Kidney epithelial cell (primary cell): Measurements from ENCODE around the gene SOX18. TPM values are rescaled to one million over a fixed set of nuclear protein-coding genes. Genes with fewer than 3 reads are reported as not detected.
"Not testable (repeated sequence)": the region's sequence is repeated elsewhere in the genome, so short reads cannot be mapped to it uniquely, and the experiment has no call there.

Source experiments
- DNase-seq: peaks from one replicate; pipeline ENCODE4 v3.0.0-alpha.2; 2010; ENCODE audit warnings: low read depth
- H3K27me3 ChIP-seq: 2 replicates; pipeline ENCODE4 v1.6.0; 2011; ENCODE audit warnings: low read length; ENCODE audit not compliant: control insufficient read depth, insufficient read depth
- H3K36me3 ChIP-seq: 2 replicates; pipeline ENCODE4 v1.5.1; 2011; ENCODE audit warnings: low read length; ENCODE audit not compliant: control insufficient read depth, insufficient read depth
- H3K4me3 ChIP-seq: 2 replicates; pipeline ENCODE4 v1.5.1; 2011; ENCODE audit warnings: low read depth, mild to moderate bottlenecking, control low read depth, low read length
- CTCF ChIP-seq: IDR thresholded peaks from 2 replicates; pipeline ENCODE4 v1.5.1; 2011; ENCODE audit warnings: mild to moderate bottlenecking, moderate library complexity, low read length, control low read depth, inconsistent platforms; ENCODE audit not compliant: insufficient read depth, poor library complexity, severe bottlenecking
- total RNA-seq: library from RNA; depleted of rRNA; stranded (reverse); fragments of >200 nt; gene quantifications from 2 replicates; pipeline ENCODE4 v1.2.3, GENCODE V29; 2015

Gene SOX18
- total RNA-seq, 1 donor from 2014 or later: 0.04 TPM

GRCh38 chr20:64021124-64021975, 28.1 kb downstream of the SOX18 start:
- H3K36me3 ChIP-seq: peaks cover 3% of the 10 kb centered on the region
- no peak for TF ChIP-seq CTCF
- no peak overlapping the region for H3K4me3 ChIP-seq

DNA sequence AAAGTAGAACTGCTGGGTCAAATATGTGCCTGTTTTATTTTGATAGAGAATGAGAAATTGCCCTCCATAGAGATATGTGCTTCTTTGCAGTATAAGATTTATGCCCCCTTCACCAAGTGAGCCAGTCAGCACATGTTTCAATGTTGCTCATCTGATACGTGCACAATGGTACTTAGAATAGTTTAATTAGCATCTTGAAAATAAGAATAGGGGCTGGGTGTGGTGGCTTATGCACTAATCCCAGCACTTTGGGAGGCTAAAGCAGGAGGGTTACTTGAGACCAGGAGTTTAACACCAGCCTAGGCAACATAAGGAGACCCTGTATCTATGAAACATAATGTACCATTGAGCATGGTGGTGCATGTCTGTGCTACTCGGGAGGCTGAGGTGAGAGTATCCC, 33.8 kb downstream of the SOX18 start:
- peaks cover 2% of the 10 kb centered on the region for H3K36me3 ChIP-seq
- no peak for TF ChIP-seq CTCF
- H3K27me3 ChIP-seq: no peaks in the 10 kb centered on the region
- H3K4me3 ChIP-seq: no peak overlapping the region
- DNase-seq: no peak

More at GRCh38 chr20:64021124-64021975, 28.1 kb downstream of the SOX18 start:
- no peaks in the 10 kb centered on the region for H3K27me3 ChIP-seq
- DNase-seq: no peak

GRCh38 chr20:64012385-64013154, 36.9 kb downstream of the SOX18 start:
- not testable (repeated sequence) for H3K27me3 ChIP-seq, H3K36me3 ChIP-seq, H3K4me3 ChIP-seq, DNase-seq

DNA sequence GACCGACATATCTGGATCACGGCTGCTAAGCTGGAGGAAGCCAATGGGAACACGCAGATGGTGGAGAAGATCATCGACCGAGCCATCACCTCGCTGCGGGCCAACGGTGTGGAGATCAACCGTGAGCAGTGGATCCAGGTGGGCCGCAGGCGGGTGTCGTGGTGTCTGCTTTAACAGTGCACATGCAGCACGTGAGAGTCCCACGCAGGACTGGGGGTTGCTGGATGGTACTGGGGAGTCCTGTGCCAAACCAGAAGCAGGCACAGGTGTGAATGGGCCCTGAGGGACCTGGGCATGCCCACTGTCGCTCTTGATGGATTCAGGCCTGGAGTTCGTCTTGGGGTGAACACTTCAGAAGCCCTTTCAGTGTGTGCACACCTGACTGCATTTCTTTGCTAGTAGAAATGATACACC, 38.1 kb downstream of the SOX18 start:
- no peak overlapping the region for H3K4me3 ChIP-seq
- H3K36me3 ChIP-seq: peaks cover 6% of the 10 kb centered on the region
- no peak for DNase-seq
- TF ChIP-seq CTCF: no peak
- no peaks in the 10 kb centered on the region for H3K27me3 ChIP-seq

- DNase-seq: no peak
- Histone ChIP-seq H3K36me3 (peaks cover 6% of the 10 kb centered on the region), H3K27me3 (no peaks in the 10 kb centered on the region), H3K4me3 (no peak overlapping the region)
- TF ChIP-seq CTCF: no peak
These were observed 38.7 kb downstream of the SOX18 start for GRCh38 chr20:64010711-64011237.

DNA sequence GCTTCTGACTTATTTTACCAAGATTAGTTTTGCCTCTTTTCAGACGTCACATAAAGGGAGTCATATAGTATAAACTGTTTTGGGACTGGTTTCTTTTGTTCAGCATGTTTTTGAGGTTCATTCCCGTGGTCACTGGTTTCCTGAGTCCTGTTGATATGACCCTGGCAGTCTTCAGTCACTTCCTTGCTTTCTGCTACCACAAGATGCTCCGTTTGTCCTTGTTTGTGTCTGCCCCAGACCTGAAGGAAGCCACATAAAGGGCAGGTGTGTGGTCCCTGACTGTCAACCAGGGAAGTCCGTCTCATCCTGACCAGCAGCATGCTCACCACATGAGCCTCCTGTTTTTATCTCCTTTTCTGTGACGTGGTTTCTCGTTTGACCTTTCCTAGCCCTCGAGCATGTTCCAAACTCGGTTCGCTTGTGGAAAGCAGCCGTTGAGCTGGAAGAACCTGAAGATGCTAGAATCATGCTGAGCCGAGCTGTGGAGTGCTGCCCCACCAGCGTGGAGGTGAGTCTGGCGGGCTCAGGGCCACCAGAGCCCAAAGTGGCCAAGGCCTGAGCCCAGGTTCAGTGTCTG, 39.5 kb downstream of the SOX18 start:
- no peaks in the 10 kb centered on the region for H3K27me3 ChIP-seq
- TF ChIP-seq CTCF: no peak
- no peak overlapping the region for H3K4me3 ChIP-seq
- no peak for DNase-seq
- H3K36me3 ChIP-seq: peaks cover 6% of the 10 kb centered on the region
